Fibroblast of villous mesenchyme (primary cell): ENCODE data around the gene LMAN2. TPM values are rescaled to one million over a fixed set of nuclear protein-coding genes. Genes with fewer than 3 reads are reported as not detected.
"Not testable (repeated sequence)": the region's sequence is repeated elsewhere in the genome, so short reads cannot be mapped to it uniquely, and the experiment has no call there.

Source experiments
- DNase-seq: peaks from one replicate; pipeline ENCODE4 v3.0.0-alpha.2; 2010; ENCODE audit warnings: low read depth
- H3K4me3 ChIP-seq: 2 replicates; pipeline ENCODE4 v1.5.1; 2011; ENCODE audit warnings: low read depth, mild to moderate bottlenecking, low read length
- CTCF ChIP-seq: IDR thresholded peaks from 2 replicates; pipeline ENCODE4 v1.5.1; 2012; ENCODE audit warnings: low read depth, mild to moderate bottlenecking, low read length; ENCODE audit not compliant: insufficient read depth
- total RNA-seq: library from RNA; depleted of rRNA; stranded (reverse); fragments of >200 nt; gene quantifications from 2 replicates; pipeline ENCODE4 v1.2.3, GENCODE V29; 2012

Gene LMAN2
- total RNA-seq, 1 donor = 284 TPM

- H3K4me3 ChIP-seq = no peak overlapping the region
- TF ChIP-seq CTCF = no peak
- no peak for DNase-seq
Observed at GRCh38 chr5:177308740-177309139, 42.7 kb downstream of the LMAN2 start.

DNA sequence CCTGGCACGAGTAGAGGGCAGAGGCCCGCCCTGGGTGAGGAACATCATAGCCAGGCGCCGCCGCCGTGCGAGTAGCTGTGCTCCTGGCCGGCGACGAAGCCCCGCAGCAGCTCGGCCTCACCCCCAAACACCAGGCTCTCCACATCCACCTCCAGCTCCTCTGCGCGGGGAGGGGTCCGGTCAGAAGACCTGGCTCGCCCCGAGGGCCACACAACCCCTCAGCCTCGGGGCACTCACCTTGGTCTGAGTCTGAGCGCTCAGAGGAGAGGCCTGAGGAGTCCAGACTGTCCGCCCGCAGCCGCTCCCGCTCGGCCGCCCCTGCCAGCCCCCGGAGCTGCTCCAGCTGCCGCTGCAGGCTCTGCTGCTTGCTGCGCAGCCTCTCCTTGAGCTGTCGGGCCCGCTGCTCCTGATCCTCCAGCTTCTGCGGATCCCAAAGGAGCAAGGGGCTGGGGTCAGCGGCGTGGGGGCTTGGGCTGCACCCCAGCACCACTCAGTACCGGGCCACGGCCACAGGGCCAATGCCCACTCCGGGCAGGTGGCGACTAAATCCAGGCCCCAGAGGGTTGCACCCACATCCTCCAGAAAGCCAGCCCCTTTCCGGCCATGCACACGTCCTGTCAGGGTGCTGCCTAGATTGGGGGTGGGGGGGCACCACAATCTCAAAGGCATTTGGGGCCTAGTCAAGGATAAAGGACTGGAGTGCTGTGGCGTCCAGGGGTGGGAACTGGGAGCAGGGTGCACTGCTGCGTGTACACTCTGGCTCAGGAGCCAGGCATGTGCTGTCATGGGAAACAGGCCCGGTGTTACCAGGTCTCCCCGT lies 43.7 kb downstream of the LMAN2 start:
- no peak for TF ChIP-seq CTCF
- DNase-seq = no peak
- no peak overlapping the region for H3K4me3 ChIP-seq

DNA sequence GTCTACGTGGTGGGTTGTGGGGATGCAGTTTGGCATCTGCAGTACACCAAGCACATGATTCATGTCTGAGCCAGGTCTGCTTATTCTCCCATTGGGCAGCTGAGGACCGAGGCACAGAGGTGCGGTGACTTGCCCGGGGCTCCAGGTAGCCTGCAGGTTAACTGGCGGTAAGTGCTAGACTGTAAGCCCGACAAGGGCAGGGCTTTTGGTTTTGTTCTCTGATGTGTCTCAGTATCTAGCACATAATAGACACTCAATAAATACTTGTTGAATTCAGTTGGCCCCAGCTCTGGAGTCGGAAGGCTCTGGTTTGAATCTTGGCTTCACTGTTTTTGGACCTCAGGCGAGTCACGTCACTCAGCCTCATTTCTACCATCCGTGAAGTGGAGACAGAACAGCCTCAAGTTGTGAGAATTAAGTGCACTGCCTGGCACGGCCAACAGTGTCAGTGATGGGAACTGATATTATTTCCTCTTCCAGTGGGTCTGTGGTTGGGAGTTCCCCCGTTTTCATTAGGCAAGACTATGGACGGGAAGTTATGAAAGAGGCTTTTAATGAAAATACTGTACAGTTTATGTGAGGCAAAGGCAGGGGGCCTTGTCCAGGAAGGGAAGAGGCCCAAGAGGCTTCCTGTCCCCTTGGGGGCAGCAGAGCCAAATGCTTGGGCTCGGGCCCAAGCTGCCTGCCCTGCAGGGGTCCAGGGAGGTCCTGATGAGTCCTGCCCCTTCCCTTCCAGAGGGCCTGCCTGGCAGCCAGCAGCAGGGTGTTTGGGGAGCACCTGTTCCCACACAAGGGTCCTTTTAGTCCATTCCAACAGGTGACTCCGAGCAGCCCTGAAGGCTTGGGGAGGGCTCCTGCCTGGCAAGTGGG lies 44.6 kb downstream of the LMAN2 start:
- no peak for TF ChIP-seq CTCF
- H3K4me3 ChIP-seq = no peak overlapping the region
- DNase-seq = no peak

- not testable (repeated sequence) for DNase-seq, H3K4me3 ChIP-seq
Observed at GRCh38 chr5:177306103-177306640, 45.3 kb downstream of the LMAN2 start.

GRCh38 chr5:177304392-177305119 lies 46.9 kb downstream of the LMAN2 start:
- no peak for DNase-seq
- TF ChIP-seq CTCF = no peak
- H3K4me3 ChIP-seq = peak overlapping the region; percentile 91

DNA sequence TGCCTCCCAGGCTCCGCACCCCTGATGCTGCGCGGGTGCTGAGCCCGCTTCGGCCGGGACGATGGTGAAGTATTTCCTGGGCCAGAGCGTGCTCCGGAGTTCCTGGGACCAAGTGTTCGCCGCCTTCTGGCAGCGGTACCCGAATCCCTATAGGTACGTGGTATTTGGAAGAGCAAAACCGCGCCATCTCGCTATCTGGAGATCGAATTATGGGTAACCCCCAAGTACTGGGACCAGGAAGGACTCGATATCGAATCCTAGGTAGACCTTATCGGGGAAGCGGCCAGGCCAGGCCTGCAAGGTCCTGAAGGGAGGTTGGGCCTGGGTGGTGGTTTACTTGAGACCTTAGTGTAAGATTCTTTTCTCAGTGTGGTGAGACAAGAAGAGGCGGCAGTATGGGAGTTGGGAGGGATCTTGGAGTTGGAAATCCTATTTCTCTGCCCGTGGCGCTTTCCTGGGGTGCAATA lies 47.5 kb downstream of the LMAN2 start:
- peak overlapping the region; percentile 91 for H3K4me3 ChIP-seq
- TF ChIP-seq CTCF = no peak
- DNase-seq = no peak
